Right hindlimb (tissue), 1 donor: ENCODE results near the gene KANSL1.
"Not testable (repeated sequence)": the region's sequence is repeated elsewhere in the genome, so short reads cannot be mapped to it uniquely, and the experiment has no call there.

Source experiments
- DNase-seq: peaks from one replicate; pipeline ENCODE4 v3.0.0-alpha.2; 2018

KANSL1 gene

DNA sequence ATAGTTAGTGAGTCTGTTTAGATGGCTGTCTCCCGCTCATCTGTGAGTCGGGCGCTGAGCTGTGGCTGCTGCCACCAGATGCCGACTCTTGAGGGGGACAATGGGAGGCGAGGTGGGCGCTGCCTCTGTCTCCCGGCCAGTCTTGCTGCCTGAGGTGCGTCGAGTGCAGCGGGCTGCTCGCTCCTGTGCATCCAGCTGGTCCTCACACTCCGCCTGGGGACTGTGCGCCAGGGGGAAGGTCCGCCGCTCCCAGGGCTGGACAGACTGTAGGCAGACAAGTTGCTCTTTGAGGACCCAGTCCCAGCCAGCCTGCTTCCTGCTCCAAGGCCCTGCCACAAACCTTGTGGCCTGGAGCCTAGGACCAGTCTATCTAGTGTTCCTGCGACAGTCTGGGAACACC lies 161.8 kb downstream of the KANSL1 start:
- DNase-seq: no peak

DNA sequence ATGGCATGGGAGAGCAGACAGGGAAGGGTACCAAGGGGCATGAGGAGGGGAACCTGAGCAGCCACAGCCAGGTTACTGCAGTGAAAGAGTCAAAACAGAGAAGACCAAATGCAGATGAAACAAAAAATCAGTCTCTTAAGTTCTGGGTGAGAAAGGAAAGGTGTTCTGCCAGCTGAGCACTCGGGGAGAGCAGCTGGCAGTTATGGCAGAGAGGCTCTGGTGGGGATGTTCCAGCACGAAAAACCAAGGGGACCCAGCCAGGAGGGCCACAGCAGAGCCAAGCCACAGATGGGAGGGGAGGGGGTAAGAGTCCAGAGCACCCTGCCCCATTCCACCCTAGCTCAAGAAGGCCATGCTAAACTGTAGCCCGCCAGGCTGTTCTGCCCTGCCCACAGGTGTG lies 162.5 kb downstream of the KANSL1 start:
- no peak for DNase-seq

DNA sequence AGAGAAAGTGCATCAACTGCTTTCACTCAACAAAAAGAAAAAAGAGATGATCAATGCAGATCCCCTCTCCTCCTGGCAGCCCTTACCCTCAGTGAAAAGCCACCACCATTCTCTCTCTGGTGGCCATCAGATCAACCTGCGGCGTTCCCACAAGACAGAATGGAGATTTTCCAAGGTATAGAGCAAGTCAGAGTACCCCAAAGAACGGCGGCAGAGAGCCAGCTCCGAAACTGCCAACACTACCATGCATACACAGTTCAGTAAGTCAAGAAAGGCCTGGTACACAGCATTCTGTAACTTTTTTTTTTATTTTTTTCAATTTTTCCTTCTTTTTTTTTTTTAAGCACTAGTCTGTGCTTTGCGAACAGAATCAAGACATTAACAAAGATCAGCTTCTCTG lies 163.6 kb downstream of the KANSL1 start:
- DNase-seq: no peak

DNA sequence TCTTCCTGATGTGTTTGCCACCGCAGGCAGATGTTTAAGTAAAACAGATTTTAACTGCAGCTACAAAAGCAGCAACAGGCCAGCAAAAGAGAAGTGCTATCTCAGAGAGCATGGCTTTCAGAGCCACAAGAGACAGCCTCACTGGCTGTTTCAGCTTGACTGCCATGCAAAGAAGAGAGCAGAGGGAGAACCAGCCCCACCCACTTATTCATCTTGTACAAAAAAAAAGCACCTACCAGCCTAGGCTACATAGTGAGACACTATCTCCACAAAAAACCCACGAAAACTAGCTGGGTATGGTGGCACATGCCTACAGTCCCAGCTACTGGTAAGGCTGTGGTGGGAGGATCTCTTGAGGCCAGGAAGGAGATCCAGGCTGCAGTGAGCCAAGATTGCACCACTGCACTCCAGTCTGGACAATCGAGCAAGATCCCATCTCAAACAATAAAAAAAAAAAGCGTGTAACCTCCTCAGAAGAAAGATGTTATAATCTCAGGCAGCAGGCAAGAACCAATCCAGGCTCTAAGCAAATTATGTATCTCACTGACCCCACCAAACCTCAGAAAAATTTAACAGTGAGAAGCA lies 164.2 kb downstream of the KANSL1 start:
- DNase-seq: no peak

DNA sequence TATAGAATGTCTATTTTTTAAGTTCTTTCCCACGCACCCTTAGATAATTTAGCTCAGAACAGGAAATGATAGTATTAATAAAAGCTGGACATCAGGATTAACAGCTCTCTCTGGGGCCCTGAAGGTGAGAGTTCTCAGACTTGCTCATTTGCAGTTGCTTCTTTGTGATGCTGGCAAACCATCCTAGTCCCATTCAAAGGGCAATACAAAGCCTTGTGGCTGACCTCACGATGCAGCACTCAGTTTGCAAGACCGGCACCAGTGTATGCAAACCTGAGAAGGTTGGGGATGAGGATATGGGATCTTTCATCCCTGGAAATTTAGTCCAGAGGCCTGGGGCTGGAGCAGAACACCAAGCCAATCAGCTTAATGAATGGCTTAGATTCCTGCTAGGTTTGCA lies 164.9 kb downstream of the KANSL1 start:
- DNase-seq: no peak

DNA sequence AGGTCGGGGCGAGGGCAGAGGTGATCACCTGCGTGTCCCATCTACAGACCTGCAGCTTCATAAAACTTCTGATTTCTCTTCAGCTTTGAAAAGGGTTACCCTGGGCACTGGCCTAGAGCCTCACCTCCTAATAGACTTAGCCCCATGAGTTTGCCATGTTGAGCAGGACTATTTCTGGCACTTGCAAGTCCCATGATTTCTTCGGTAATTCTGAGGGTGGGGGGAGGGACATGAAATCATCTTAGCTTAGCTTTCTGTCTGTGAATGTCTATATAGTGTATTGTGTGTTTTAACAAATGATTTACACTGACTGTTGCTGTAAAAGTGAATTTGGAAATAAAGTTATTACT lies 165.3 kb downstream of the KANSL1 start:
- DNase-seq: no peak

DNA sequence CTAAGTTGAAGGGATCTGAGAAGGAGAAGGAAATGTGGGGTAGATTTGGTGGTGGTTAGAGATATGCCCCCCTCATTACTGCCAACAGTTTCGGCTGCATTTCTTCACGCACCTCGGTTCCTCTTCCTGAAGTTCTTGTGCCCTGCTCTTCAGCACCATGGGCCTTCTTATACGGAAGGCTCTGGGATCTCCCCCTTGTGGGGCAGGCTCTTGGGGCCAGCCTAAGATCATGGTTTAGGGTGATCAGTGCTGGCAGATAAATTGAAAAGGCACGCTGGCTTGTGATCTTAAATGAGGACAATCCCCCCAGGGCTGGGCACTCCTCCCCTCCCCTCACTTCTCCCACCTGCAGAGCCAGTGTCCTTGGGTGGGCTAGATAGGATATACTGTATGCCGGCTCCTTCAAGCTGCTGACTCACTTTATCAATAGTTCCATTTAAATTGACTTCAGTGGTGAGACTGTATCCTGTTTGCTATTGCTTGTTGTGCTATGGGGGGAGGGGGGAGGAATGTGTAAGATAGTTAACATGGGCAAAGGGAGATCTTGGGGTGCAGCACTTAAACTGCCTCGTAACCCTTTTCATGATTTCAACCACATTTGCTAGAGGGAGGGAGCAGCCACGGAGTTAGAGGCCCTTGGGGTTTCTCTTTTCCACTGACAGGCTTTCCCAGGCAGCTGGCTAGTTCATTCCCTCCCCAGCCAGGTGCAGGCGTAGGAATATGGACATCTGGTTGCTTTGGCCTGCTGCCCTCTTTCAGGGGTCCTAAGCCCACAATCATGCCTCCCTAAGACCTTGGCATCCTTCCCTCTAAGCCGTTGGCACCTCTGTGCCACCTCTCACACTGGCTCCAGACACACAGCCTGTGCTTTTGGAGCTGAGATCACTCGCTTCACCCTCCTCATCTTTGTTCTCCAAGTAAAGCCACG lies 165.9 kb downstream of the KANSL1 start:
- peak; percentile 42 for DNase-seq

DNA sequence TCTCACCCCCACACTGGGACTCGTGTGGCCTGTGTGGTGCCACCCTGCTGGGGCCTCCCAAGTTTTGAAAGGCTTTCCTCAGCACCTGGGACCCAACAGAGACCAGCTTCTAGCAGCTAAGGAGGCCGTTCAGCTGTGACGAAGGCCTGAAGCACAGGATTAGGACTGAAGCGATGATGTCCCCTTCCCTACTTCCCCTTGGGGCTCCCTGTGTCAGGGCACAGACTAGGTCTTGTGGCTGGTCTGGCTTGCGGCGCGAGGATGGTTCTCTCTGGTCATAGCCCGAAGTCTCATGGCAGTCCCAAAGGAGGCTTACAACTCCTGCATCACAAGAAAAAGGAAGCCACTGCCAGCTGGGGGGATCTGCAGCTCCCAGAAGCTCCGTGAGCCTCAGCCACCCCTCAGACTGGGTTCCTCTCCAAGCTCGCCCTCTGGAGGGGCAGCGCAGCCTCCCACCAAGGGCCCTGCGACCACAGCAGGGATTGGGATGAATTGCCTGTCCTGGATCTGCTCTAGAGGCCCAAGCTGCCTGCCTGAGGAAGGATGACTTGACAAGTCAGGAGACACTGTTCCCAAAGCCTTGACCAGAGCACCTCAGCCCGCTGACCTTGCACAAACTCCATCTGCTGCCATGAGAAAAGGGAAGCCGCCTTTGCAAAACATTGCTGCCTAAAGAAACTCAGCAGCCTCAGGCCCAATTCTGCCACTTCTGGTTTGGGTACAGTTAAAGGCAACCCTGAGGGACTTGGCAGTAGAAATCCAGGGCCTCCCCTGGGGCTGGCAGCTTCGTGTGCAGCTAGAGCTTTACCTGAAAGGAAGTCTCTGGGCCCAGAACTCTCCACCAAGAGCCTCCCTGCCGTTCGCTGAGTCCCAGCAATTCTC lies 166.8 kb downstream of the KANSL1 start:
- no peak for DNase-seq

DNA sequence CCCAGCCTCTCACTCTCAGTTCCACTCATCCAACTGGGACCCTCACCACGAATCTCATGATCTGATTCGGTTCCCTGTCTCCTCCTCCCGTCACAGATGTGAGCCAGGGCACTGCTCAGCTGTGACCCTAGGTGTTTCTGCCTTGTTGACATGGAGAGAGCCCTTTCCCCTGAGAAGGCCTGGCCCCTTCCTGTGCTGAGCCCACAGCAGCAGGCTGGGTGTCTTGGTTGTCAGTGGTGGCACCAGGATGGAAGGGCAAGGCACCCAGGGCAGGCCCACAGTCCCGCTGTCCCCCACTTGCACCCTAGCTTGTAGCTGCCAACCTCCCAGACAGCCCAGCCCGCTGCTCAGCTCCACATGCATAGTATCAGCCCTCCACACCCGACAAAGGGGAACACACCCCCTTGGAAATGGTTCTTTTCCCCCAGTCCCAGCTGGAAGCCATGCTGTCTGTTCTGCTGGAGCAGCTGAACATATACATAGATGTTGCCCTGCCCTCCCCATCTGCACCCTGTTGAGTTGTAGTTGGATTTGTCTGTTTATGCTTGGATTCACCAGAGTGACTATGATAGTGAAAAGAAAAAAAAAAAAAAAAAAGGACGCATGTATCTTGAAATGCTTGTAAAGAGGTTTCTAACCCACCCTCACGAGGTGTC lies 167.6 kb downstream of the KANSL1 start:
- no peak for DNase-seq

DNA sequence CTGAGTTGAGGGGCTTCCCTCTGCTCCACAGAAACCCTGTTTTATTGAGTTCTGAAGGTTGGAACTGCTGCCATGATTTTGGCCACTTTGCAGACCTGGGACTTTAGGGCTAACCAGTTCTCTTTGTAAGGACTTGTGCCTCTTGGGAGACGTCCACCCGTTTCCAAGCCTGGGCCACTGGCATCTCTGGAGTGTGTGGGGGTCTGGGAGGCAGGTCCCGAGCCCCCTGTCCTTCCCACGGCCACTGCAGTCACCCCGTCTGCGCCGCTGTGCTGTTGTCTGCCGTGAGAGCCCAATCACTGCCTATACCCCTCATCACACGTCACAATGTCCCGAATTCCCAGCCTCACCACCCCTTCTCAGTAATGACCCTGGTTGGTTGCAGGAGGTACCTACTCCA lies 168.2 kb downstream of the KANSL1 start:
- no peak for DNase-seq

DNA sequence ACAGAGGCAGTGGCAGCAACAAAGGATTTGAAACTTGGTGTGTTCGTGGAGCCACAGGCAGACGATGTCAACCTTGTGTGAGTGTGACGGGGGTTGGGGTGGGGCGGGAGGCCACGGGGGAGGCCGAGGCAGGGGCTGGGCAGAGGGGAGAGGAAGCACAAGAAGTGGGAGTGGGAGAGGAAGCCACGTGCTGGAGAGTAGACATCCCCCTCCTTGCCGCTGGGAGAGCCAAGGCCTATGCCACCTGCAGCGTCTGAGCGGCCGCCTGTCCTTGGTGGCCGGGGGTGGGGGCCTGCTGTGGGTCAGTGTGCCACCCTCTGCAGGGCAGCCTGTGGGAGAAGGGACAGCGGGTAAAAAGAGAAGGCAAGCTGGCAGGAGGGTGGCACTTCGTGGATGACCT lies 168.6 kb downstream of the KANSL1 start:
- no peak for DNase-seq

DNA sequence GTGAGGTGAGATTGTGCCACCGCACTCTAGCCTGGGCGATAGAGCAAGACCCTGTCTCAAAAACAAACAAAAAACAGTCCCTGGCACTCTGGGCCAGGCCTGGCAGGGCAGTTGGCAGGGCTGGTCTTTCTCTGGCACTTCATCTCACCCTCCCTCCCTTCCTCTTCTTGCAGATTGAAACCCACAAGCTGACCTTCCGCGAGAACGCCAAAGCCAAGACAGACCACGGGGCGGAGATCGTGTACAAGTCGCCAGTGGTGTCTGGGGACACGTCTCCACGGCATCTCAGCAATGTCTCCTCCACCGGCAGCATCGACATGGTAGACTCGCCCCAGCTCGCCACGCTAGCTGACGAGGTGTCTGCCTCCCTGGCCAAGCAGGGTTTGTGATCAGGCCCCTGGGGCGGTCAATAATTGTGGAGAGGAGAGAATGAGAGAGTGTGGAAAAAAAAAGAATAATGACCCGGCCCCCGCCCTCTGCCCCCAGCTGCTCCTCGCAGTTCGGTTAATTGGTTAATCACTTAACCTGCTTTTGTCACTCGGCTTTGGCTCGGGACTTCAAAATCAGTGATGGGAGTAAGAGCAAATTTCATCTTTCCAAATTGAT lies 169.3 kb downstream of the KANSL1 start:
- no peak for DNase-seq

DNA sequence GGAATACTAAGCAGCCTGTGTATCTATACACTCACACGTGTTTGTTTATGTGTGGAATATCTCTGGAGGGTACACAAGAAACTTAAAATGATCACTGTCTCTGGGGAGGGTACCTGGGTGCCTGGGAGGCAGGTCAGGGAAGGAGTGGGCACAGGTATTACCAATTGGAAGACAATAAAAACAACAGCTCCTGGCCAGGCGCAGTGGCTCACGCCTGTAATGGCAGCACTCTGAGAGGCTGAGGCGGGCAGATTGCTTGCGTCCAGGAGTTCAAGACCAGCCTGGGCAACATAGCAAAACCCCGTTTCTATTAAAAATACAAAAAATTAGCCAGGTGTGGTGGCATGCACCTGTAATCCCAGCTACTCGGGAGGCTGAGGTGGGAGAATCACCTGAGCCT lies 169.9 kb downstream of the KANSL1 start:
- not testable (repeated sequence) for DNase-seq

DNA sequence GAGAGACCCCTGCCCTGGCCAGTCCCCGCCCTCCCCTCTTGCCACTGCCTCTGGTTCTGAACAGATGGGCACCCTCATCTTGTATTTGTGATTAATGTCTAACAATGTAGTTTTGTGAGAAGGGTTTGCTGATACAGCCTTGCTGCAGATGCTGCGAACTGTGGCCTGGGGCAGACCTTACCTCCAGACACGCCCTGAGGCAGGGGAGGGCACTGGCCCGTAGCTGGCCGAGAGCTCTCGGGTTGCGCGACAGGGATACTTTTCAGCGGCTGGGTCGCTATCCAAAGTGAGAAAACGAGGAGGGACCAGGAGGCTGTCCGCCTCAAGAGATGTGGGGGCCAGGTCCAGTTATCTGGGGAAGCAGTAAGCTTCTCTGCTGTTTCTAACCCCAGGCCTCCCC lies 172.2 kb downstream of the KANSL1 start:
- DNase-seq: no peak

DNA sequence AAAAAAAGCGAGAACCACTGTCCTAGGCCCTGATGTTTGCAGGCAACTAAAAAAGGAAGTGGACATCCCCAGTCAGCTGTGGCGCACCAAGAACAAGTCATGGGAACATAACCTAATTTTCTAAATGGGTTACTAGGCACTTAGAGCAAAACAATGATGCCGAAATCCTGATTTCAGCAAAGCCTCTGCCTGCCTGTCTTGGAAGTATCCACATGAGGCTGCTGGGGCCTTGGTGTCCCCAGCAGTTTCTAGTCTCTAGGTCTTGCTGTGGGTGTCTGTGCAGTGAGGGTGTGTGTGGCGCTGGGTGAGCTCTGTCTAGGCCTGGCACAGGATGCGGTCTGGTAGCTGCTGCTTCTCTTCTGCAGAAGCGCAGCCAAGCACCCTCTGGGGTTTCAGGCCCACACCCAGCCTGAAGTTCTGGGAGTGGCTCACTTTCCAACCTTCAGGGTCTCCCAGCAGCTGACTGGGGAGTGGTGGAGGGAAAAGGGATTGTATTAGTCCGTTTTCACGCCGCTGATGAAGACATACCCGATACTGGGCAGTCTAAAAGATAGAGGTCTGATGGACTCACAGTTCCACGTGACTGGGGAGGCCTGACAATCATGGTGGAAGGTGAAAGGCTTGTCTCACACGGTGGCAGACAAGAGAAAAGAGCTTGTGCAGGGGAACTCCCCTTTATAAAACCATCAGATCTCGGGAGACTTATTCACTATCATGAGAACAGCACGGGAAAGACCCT lies 173.0 kb downstream of the KANSL1 start:
- DNase-seq: no peak

DNA sequence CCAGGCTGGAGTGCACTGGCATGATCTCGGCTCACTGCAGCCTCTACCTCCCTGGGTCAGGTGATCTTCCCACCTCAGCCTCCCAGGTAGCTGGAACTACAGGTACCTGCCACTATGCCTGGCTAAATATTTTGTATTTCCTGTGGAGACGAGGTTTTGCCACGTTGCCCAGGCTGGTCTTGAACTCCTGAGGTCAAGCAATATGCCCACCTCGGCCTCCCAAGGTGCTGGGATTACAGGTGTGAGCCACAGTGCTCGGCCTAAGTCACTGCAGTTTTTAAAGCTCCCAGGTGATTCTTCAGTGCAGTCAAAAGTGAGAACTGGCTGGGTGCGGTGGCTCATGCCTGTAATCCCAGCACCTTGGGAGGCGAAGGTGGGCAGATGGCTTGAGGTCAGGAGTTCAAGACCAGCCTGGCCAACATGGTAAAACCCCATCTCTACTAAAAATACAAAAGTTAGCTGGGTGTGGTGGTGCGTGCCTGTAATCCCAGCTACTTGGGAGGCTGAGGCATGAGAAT lies 173.8 kb downstream of the KANSL1 start:
- DNase-seq: not testable (repeated sequence)

DNA sequence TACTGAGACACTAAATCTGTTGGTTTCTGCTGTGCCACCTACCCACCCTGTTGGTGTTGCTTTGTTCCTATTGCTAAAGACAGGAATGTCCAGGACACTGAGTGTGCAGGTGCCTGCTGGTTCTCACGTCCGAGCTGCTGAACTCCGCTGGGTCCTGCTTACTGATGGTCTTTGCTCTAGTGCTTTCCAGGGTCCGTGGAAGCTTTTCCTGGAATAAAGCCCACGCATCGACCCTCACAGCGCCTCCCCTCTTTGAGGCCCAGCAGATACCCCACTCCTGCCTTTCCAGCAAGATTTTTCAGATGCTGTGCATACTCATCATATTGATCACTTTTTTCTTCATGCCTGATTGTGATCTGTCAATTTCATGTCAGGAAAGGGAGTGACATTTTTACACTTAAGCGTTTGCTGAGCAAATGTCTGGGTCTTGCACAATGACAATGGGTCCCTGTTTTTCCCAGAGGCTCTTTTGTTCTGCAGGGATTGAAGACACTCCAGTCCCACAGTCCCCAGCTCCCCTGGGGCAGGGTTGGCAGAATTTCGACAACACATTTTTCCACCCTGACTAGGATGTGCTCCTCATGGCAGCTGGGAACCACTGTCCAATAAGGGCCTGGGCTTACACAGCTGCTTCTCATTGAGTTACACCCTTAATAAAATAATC lies 179.6 kb downstream of the KANSL1 start:
- DNase-seq: peak; percentile 57

DNA sequence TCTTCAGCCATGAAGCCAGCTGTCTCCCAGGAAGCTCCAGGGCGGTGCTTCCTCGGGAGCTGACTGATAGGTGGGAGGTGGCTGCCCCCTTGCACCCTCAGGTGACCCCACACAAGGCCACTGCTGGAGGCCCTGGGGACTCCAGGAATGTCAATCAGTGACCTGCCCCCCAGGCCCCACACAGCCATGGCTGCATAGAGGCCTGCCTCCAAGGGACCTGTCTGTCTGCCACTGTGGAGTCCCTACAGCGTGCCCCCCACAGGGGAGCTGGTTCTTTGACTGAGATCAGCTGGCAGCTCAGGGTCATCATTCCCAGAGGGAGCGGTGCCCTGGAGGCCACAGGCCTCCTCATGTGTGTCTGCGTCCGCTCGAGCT lies 180.1 kb downstream of the KANSL1 start:
- no peak for DNase-seq

DNA sequence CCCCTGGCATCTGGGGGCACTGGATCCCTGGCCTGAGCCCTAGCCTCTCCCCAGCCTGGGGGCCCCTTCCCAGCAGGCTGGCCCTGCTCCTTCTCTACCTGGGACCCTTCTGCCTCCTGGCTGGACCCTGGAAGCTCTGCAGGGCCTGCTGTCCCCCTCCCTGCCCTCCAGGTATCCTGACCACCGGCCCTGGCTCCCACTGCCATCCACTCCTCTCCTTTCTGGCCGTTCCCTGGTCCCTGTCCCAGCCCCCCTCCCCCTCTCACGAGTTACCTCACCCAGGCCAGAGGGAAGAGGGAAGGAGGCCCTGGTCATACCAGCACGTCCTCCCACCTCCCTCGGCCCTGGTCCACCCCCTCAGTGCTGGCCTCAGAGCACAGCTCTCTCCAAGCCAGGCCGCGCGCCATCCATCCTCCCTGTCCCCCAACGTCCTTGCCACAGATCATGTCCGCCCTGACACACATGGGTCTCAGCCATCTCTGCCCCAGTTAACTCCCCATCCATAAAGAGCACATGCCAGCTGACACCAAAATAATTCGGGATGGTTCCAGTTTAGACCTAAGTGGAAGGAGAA lies 180.6 kb downstream of the KANSL1 start:
- no peak for DNase-seq

DNA sequence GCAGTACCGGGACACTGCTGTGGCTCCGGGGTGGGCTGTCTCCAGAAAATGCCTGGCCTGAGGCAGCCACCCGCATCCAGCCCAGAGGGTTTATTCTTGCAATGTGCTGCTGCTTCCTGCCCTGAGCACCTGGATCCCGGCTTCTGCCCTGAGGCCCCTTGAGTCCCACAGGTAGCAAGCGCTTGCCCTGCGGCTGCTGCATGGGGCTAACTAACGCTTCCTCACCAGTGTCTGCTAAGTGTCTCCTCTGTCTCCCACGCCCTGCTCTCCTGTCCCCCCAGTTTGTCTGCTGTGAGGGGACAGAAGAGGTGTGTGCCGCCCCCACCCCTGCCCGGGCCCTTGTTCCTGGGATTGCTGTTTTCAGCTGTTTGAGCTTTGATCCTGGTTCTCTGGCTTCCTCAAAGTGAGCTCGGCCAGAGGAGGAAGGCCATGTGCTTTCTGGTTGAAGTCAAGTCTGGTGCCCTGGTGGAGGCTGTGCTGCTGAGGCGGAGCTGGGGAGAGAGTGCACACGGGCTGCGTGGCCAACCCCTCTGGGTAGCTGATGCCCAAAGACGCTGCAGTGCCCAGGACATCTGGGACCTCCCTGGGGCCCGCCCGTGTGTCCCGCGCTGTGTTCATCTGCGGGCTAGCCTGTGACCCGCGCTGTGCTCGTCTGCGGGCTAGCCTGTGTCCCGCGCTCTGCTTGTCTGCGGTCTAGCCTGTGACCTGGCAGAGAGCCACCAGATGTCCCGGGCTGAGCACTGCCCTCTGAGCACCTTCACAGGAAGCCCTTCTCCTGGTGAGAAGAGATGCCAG lies 181.3 kb downstream of the KANSL1 start:
- no peak for DNase-seq
